22Rv1 (cell line): ENCODE measurements around the gene SOX12.

ENCODE experiments used
- ZFX ChIP-seq: fragments of 450-650 bp; IDR thresholded peaks from 2 replicates; pipeline ENCODE4 v1.6.1; 2017; ENCODE audit warnings: antibody characterized with exemption, borderline replicate concordance
- TF ChIP-seq, protein P1 (sequence below): fragments of 450-650 bp; IDR thresholded peaks from 2 replicates; pipeline ENCODE4 v1.5.1; 2017; ENCODE audit warnings: mild to moderate bottlenecking

- TF ChIP-seq, protein P1, sequence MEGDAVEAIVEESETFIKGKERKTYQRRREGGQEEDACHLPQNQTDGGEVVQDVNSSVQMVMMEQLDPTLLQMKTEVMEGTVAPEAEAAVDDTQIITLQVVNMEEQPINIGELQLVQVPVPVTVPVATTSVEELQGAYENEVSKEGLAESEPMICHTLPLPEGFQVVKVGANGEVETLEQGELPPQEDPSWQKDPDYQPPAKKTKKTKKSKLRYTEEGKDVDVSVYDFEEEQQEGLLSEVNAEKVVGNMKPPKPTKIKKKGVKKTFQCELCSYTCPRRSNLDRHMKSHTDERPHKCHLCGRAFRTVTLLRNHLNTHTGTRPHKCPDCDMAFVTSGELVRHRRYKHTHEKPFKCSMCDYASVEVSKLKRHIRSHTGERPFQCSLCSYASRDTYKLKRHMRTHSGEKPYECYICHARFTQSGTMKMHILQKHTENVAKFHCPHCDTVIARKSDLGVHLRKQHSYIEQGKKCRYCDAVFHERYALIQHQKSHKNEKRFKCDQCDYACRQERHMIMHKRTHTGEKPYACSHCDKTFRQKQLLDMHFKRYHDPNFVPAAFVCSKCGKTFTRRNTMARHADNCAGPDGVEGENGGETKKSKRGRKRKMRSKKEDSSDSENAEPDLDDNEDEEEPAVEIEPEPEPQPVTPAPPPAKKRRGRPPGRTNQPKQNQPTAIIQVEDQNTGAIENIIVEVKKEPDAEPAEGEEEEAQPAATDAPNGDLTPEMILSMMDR: no peak
- no peak for TF ChIP-seq ZFX
Observed at GRCh38 chr20:378961-379336, 53.6 kb downstream of the SOX12 start.
